Esophagus squamous epithelium (tissue), 4 donors: Measurements from ENCODE around the gene TNFSF8.

Source experiments
- CTCF ChIP-seq, 6 experiments: fragments of 450-650 bp in 4 of 6; fragments of 200-600 bp in 2 of 6; sonication (generic) in 2 of 6; IDR thresholded peaks; one replicate each; pipeline ENCODE4 v1.5.1; 2016 to 2019; ENCODE audit warnings: antibody characterized with exemption in 6 of 6, mild to moderate bottlenecking in 4 of 6, moderate library complexity in 4 of 6
- POLR2A ChIP-seq, 4 donors: fragments of 450-650 bp; IDR thresholded peaks; one replicate each; pipeline ENCODE4 v1.6.1; 2017; ENCODE audit warnings: antibody characterized with exemption in 4 of 4, mild to moderate bottlenecking in 4 of 4, moderate library complexity in 3 of 4

- TF ChIP-seq CTCF (IDR thresholded peaks at IDR 0.05) (no peak), POLR2A (IDR thresholded peaks at IDR 0.05) (no peak)
These were observed 75.5 kb downstream of the TNFSF8 start for GRCh38 chr9:114854736-114855355.
